ENCODE measurements around the gene ZEB2. TPM values are rescaled to one million over a fixed set of nuclear protein-coding genes. Genes with fewer than 3 reads are reported as not detected.

ZEB2 gene
- polyA plus RNA-seq, 2 of the 4 experiments (the other 2 are of a cell fraction), result 4.2 to 7.0 TPM

GRCh38 chr2:144461308-144461766 is 58.6 kb downstream of the ZEB2 start:
- ChIA-PET POLR2A (no interaction called here), CTCF (no interaction called here)
- H3K9me3 ChIP-seq, result no peaks in the 10 kb centered on the region
- no peak overlapping the region for H3K4me3 ChIP-seq
- DNase-seq (ENCODE audit: low read depth in 1 of 2, low spot score in 1 of 2) (no peak), ATAC-seq (no peak), FAIRE-seq (no peak)
- no peak overlapping the region for H3K4me2 ChIP-seq
- 82% methylated on average over 9 of the region's 9 CpGs for WGBS (ENCODE audit: missing lambda C conversion rate)
- peaks cover 11% of the 10 kb centered on the region for H3K4me1 ChIP-seq
- no peak for TF ChIP-seq JUNB (IDR thresholded peaks at IDR 0.05)
- no peak for TF ChIP-seq ZNF302 (CRISPR knock-in tag; IDR thresholded peaks at IDR 0.05)
- H3K27ac ChIP-seq, result no peak overlapping the region

- ATAC-seq, result no peak
- POLR2A ChIA-PET, result no interaction called here
- 96% methylated on average over 6 of the region's 6 CpGs for WGBS (ENCODE audit: missing lambda C conversion rate)
- CTCF ChIA-PET, result interaction anchor here (1.7 kb wide), 1 partner anchor 12 kb away, joined by 5 read pairs; no protein-coding TSS in a partner anchor
- no peak overlapping the region for H3K27ac ChIP-seq
- TF ChIP-seq CEBPB (IDR thresholded peaks at IDR 0.05), result no peak
- TF ChIP-seq POLR2AphosphoS2 (conservative IDR thresholded peaks at IDR 0.05; ENCODE audit: low read length), result no peak
- no peak for TF ChIP-seq TFCP2L1 (CRISPR knock-in tag; IDR thresholded peaks at IDR 0.05)
- TF ChIP-seq SREBF2 (IDR thresholded peaks at IDR 0.05), result no peak
- no peak for TF ChIP-seq EHF (CRISPR knock-in tag; IDR thresholded peaks at IDR 0.05)
- no peak for TF ChIP-seq HDAC2 (IDR thresholded peaks at IDR 0.05)
- TF ChIP-seq HOXB5 (CRISPR knock-in tag; IDR thresholded peaks at IDR 0.05), result no peak
- TF ChIP-seq CTCF (IDR thresholded peaks at IDR 0.05), result no peak
- TF ChIP-seq ZC3H11A (IDR thresholded peaks at IDR 0.05), result no peak
- TF ChIP-seq CHD2 (IDR thresholded peaks at IDR 0.05; ENCODE audit: low read length, partially characterized antibody), result no peak
- no peak for TF ChIP-seq SMC3 (IDR thresholded peaks at IDR 0.05)
- no peak overlapping the region for H3K4me2 ChIP-seq
- H3K9me3 ChIP-seq, result no peaks in the 10 kb centered on the region
- no peak for DNase-seq (ENCODE audit: low read depth in 1 of 2, low spot score in 1 of 2)
- H3K4me3 ChIP-seq, result no peak overlapping the region
- H3K4me1 ChIP-seq, result peaks cover 16% of the 10 kb centered on the region
- no peak for FAIRE-seq
Observed at GRCh38 chr2:144460727-144461307, 59.1 kb downstream of the ZEB2 start.

- DNase-seq (ENCODE audit: low read depth in 1 of 2, low spot score in 1 of 2), result no peak
- no peaks in the 10 kb centered on the region for H3K9me3 ChIP-seq
- TF ChIP-seq JUNB (IDR thresholded peaks at IDR 0.05) (no peak), KDM5A (IDR thresholded peaks at IDR 0.05) (no peak), PBX3 (IDR thresholded peaks at IDR 0.05) (no peak), ZFP36 (IDR thresholded peaks at IDR 0.05; ENCODE audit: borderline replicate concordance, partially characterized antibody) (no peak), CHD2 (IDR thresholded peaks at IDR 0.05; ENCODE audit: low read length, partially characterized antibody) (no peak)
- ChIA-PET CTCF (interaction anchor here (1.7 kb wide), 1 partner anchor 11 kb away, joined by 5 read pairs; no protein-coding TSS in a partner anchor), POLR2A (no interaction called here)
- H3K4me1 ChIP-seq, result peaks cover 21% of the 10 kb centered on the region
- FAIRE-seq, result no peak
- H3K4me3 ChIP-seq, result no peak overlapping the region
- no peak overlapping the region for H3K4me2 ChIP-seq
- no peak overlapping the region for H3K27ac ChIP-seq
- ATAC-seq, result no peak
- WGBS (ENCODE audit: missing lambda C conversion rate), result 88% methylated on average over 5 of the region's 5 CpGs
Observed at GRCh38 chr2:144459937-144460336, 60.0 kb downstream of the ZEB2 start.

GRCh38 chr2:144459286-144459685 is 60.6 kb downstream of the ZEB2 start:
- Histone ChIP-seq H3K4me2 (no peak overlapping the region), H3K4me1 (peaks cover 23% of the 10 kb centered on the region), H3K9me3 (no peaks in the 10 kb centered on the region), H3K27ac (no peak overlapping the region), H3K4me3 (no peak overlapping the region)
- ChIA-PET POLR2A (no interaction called here), CTCF (interaction anchor here (1.7 kb wide), 1 partner anchor 10 kb away, joined by 5 read pairs; no protein-coding TSS in a partner anchor)
- FAIRE-seq, result no peak
- no peak for TF ChIP-seq NFE2L2 (conservative IDR thresholded peaks at IDR 0.05; ENCODE audit: low read length)
- no peak for ATAC-seq
- WGBS (ENCODE audit: missing lambda C conversion rate), result 80% methylated on average over 3 of the region's 3 CpGs
- DNase-seq (ENCODE audit: low read depth in 1 of 2, low spot score in 1 of 2), result no peak
